ES-I3 (cell line): ENCODE results near the gene PHIP.
A peak's percentile ranks its signal among the peaks of the same experiment; 100 is the strongest.
"Not testable (repeated sequence)": the region's sequence is repeated elsewhere in the genome, so short reads cannot be mapped to it uniquely, and the experiment has no call there.

Experiments used
- H3K36me3 ChIP-seq: 2 replicates; pipeline ENCODE4 v1.6.1; 2013; ENCODE audit warnings: mild to moderate bottlenecking, low read length, control low read depth, moderate library complexity; ENCODE audit not compliant: insufficient read depth
- H3K4me1 ChIP-seq: 2 replicates; pipeline ENCODE4 v1.6.1; 2013; ENCODE audit warnings: mild to moderate bottlenecking, control low read depth, low read length; ENCODE audit not compliant: insufficient read depth
- H3K9ac ChIP-seq: 2 replicates; pipeline ENCODE4 v1.6.1; 2013; ENCODE audit warnings: low read depth, mild to moderate bottlenecking, low read length, moderate library complexity
- H3K9me3 ChIP-seq: 2 replicates; pipeline ENCODE4 v1.6.1; 2013; ENCODE audit warnings: mild to moderate bottlenecking, low read length, moderate library complexity; ENCODE audit not compliant: control insufficient read depth, insufficient read depth

The PHIP gene

DNA sequence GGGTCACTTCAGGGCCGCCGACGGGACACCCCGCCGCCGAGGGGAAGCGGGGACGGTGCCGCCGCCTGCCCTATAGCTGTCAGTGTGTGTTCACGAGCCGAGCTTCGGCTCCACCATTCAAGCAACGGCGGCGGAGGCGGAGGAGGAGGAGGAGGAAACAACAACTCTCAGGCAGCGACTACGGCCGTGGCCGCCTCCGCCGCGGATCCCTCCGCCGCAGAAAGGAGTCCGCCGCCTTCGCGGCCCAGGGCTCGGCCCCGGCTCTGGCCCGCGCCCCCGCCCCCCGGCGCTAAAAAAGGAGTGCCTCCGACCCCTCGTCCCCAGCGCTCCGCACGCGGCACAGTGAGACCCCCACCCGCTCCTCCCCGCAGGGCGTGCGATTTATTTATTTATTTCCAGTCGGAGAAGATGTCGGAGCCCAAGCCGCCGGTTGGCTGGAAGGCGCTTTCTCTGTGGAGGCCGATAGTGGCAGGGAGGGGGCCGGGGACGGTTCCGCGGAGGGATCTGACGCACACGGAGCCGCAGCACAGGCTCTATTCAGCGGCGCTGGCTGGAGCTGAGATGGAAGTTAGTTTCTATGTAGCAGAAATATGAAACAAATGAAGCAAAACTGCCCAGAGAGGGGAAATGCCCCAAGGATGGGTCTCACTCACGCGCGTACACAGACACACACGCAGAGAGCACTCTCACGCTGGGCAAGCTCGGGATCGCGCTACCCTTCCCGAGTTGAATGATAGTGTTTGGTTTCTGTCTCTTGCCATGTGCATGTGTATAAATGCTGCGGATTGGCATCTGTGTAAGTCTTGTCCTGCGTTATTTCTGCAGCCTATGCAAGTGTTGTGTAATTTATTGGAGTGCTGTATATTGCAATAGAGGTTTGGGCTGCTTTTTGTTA, at the start of gene PHIP:
Gene PHIP, minus strand, starts transcription at position 180 of the 895 bp plus-strand sequence. CDS start 186 bp downstream, outside the sequence.
- H3K9ac ChIP-seq, result peak within 1 kb of the TSS; percentile 92
- no peaks in the 10 kb centered on the region for H3K9me3 ChIP-seq
- peaks cover 10% of the 10 kb centered on the region; the same call in 1 of the 2 replicates for H3K4me1 ChIP-seq
- no peaks in the 10 kb centered on the region for H3K36me3 ChIP-seq

DNA sequence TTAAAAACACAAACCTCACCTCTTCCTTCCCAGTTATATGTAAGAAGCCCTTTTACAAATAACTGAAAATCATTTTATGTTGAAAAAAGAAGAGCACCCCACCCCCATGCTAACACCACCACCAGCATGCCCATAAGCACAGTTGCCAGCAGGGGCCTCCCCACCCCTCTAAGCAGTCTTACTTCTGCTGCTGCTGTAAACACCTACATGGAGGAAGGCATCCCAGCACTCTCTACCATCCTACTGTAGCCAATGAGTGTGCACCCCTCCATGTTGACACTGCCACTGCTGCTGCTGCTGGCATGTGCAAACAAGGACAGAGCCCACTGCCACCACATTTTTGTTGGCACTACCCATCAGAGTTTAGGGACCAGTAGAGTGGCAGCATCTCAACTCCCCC, 49.6 kb upstream of the PHIP start:
- Histone ChIP-seq H3K9ac (no peak overlapping the region), H3K9me3 (peaks cover 3% of the 10 kb centered on the region; the same call in 1 of the 2 replicates), H3K4me1 (no peaks in the 10 kb centered on the region; the same call in 1 of the 2 replicates), H3K36me3 (no peaks in the 10 kb centered on the region)

DNA sequence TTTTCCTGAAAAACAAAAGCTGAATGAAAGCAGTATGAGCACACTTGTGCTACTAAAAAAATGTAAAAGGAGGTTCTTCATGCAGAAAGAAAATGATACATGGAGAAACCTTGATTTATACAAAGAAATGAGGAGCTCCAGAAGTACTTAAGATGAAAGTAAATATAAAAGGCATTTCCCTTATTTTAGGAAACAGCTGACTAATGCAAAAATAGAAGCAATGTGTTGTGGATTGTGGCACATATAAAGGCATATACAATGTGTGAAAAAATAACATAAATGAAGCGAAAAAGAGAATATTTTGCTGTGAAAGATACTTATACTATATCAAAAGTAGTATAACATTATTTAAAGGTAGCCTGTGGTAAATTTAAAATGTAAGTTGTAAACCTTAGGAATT, 41.2 kb upstream of the PHIP start:
- Histone ChIP-seq H3K9ac (no peak overlapping the region), H3K4me1 (no peaks in the 10 kb centered on the region; the same call in 1 of the 2 replicates), H3K36me3 (no peaks in the 10 kb centered on the region), H3K9me3 (no peaks in the 10 kb centered on the region)

DNA sequence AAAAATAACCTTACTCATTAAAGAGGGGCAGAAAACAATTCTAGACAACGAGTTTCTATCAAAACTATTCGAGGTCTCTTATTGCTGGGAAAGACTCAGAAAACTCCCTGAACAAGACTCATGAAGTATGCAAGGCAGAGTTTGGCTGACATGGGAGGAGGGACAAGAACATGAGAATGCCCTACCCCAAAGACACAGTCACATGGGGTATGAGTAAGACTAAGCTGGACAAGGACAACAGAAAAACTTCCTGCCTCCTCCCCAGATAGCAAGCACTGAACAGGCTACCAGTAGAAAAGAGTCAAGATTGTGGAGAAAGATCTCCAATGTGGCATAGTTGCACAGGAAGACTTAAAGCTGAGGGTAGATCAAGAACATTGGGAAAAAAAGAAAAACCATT, 39.7 kb upstream of the PHIP start:
- no peak overlapping the region for H3K9ac ChIP-seq
- H3K9me3 ChIP-seq, result no peaks in the 10 kb centered on the region
- no peaks in the 10 kb centered on the region for H3K36me3 ChIP-seq
- no peaks in the 10 kb centered on the region; the same call in none of the 2 replicates for H3K4me1 ChIP-seq

DNA sequence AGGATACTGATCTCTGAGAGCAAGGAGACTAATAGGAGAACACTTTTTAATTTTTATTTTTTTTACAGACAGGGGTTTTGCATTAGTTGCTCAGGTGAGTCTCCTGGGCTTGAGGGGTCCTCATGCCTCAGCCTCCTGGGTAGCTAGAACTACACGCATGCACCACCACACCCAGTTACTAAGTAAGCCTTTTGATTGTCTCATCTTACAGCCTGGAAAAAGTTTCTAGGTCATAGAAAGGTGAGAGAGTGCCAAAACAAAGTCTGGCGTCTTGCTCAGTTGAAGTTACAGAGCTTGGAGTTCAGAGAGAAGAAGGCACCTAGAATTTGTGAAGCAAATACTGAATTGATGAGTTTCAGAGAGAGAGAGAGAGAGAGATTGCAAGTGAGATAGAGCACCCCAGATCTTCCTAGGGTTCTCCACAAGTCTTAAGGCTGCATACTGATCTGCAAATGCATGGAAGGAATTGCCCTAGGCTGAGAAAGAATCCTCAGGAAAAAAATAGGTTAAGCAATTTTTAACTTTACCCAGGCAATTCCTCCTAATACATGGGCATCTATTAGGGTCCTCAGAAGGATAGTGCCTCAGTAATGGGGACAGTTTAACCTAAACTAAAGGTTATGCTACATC, 37.6 kb upstream of the PHIP start:
- H3K36me3 ChIP-seq, result no peaks in the 10 kb centered on the region
- H3K9me3 ChIP-seq, result no peaks in the 10 kb centered on the region
- no peak overlapping the region for H3K9ac ChIP-seq
- no peaks in the 10 kb centered on the region; the same call in none of the 2 replicates for H3K4me1 ChIP-seq

DNA sequence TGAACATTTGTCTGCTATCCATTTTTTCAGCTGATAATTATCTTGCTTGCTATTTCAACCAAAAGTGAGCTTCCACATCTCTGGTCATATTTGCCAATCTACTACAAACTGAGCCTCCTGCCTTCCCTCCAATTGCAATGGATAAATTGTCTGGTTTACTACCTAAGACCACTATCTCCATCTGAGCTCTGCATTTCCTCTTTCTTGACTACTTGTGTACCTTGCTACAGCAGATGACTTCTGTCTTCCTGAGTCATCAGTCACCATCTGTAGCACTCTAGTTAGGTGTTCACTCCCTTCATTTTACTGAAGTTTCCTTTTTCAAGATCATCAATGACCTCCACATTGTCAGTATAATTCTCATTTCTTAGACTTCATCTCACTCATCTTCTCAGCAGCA, 33.5 kb upstream of the PHIP start:
- Histone ChIP-seq H3K36me3 (no peaks in the 10 kb centered on the region), H3K4me1 (no peaks in the 10 kb centered on the region; the same call in 1 of the 2 replicates), H3K9me3 (no peaks in the 10 kb centered on the region), H3K9ac (no peak overlapping the region)

DNA sequence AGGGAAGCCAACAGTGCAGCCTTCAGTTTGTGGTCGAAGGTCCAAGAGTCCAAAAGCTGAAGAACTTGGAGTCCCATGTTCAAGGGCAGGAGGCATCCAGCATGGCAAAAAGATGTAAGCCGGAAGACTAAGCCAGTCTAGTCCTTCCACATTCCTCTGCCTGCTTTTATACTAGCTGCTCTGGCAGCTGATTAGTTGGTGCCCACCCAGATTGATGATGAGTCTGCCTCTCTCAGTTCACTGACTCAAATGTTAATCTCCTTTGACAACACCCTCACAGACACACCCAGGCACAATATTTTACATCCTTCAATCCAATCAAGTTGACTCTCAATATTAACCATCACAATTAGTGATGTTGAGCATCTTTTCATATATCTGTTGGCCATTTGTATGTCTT, 23.1 kb upstream of the PHIP start:
- Histone ChIP-seq H3K36me3 (no peaks in the 10 kb centered on the region), H3K9ac (no peak overlapping the region), H3K4me1 (no peaks in the 10 kb centered on the region), H3K9me3 (no peaks in the 10 kb centered on the region; the same call in 1 of the 2 replicates)

DNA sequence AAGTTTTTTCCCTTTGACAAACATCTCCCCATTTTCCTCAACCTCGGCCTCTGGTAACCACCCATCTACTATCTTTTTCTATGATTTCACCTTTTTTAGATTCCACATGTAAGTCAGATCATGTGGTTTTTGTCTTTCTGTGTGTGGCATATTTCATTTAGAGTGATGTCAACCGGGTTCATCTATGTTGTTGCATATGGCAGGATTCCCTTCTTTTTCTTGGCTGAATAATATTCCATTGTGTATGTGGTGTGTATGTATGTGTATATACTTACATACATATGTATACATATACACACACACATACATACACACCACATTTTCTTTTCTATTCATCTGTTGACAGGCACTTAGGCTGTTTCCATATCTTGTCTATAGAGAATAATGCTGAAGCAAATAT, 22.2 kb upstream of the PHIP start:
- H3K4me1 ChIP-seq, result no peaks in the 10 kb centered on the region
- H3K9ac ChIP-seq, result no peak overlapping the region
- H3K36me3 ChIP-seq, result no peaks in the 10 kb centered on the region

DNA sequence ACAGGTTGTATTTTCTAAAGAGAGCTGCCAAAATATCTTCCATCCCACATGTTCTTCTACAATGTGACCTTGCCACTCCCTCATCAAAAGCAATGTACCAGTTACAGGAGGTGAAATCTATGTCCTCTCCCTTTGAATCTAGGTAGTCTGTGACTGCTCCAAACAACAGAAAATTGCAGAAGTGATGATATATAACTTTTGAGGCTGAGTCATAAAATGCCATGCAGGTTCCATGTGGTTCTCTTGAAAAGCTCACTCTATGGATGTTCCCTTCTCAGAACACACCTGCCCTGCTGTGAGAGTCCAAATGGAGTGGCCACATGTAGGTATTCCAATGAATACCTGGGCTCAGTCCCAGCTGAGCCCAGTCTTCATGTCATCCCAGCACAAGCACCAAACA, 16.9 kb upstream of the PHIP start:
- Histone ChIP-seq H3K4me1 (no peaks in the 10 kb centered on the region), H3K9me3 (no peaks in the 10 kb centered on the region), H3K9ac (no peak overlapping the region), H3K36me3 (no peaks in the 10 kb centered on the region)

More for the DNA sequence above, 22.2 kb upstream of the PHIP start:
- no peaks in the 10 kb centered on the region; the same call in 1 of the 2 replicates for H3K9me3 ChIP-seq

DNA sequence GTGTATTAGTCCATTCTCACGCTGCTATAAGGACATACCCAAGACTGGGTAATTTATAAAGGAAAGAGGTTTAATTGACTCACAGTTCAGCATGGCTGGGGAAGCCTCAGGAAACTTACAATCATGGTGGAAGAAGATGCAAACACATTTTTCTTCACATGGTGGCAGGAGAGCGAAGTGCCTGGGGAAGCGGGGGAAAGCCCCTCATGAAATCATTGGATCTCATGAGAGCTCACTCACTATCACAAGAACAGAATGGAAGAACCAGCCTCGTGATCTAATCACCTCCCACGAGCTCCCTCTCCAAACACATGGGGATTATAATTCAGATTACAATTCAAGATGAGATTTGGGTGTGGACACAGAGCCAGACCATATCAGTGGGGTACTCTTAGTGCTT, 13.7 kb upstream of the PHIP start:
- not testable (repeated sequence) for H3K4me1 ChIP-seq, H3K9ac ChIP-seq, H3K9me3 ChIP-seq, H3K36me3 ChIP-seq

DNA sequence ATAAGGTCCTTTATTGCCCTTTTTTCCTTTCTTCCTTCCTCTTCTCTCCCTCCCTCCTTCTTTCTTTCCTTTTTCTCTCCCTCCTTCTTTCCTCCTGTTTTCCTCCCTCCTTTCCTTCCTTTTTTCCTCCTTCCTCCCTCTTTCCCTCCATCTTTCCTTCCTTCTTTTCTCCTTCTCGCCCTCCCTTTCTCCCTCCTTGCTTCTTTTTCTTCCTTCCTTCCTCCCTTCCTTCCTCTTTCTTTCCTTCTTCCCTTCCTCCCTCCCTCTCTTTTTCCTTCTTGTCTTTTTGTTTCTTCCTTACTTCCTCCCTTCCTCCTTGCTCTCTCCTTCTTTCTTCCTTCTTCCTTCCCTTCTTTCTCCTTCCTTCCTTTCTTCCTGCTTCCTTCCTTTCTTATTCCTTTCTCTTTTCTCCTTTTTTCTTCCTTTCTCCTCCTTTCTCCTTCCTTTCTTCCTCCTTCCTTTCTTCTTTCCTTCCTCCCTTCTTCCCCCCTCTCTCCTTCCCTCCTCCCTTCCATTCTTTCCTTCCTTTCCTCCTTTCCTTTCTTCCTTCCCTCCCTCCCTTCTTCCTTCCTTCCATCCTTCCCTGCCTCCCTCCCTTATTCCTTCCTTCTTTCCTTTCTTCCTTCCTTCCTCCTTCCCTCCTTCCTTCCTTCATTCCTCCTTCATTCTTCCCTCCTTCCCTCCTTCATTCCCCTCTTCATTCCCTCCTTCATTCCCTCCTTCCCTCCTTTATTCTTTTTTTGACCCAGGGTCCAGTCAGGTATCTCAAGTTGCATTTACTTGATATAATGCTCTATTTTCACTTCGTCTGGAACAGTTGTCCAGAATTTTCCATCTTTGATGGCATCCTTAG, 11.7 kb upstream of the PHIP start:
- Histone ChIP-seq H3K36me3 (no peaks in the 10 kb centered on the region), H3K4me1 (no peaks in the 10 kb centered on the region), H3K9ac (no peak overlapping the region), H3K9me3 (no peaks in the 10 kb centered on the region)

DNA sequence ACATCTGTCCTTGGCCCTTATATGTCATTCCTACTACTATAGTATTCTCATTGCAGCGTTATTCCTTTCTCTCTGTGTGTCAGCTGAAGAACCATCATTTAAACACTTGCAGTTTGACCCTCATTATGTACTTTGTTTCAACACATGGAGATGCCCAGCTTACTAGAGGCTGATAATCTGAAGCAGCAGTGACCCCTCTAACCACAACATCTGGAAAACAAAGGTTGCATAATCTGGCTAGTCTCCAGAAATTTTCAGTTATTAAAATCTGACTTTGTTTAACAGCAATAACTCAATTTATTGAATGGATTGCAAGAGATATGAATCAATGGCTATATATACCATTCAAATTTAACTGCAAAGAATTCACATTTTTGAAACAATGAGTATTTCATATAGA, 6.6 kb upstream of the PHIP start:
- Histone ChIP-seq H3K36me3 (no peaks in the 10 kb centered on the region), H3K9me3 (no peaks in the 10 kb centered on the region), H3K4me1 (no peaks in the 10 kb centered on the region), H3K9ac (no peak overlapping the region)

DNA sequence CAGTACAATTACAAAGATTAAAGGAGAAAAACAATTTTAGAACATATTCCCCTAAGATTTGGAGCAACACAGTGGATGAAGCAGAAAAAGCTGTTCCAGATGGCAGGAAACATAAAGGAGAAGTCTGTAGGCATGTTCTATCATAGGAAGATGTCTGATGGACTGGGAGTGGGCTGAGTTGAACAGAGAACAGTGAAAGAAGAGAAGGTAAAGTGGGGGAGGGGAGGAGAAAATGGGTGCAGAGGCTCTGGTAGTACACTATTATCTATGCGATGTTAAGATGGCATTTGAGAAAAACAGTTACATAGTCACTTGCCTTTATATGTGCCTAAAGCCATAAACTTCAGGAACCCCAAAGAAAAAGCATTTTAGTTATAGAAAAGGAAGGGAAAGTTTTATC, 4.2 kb upstream of the PHIP start:
- H3K36me3 ChIP-seq, result no peaks in the 10 kb centered on the region
- no peaks in the 10 kb centered on the region for H3K4me1 ChIP-seq
- H3K9me3 ChIP-seq, result no peaks in the 10 kb centered on the region
- no peak overlapping the region for H3K9ac ChIP-seq

DNA sequence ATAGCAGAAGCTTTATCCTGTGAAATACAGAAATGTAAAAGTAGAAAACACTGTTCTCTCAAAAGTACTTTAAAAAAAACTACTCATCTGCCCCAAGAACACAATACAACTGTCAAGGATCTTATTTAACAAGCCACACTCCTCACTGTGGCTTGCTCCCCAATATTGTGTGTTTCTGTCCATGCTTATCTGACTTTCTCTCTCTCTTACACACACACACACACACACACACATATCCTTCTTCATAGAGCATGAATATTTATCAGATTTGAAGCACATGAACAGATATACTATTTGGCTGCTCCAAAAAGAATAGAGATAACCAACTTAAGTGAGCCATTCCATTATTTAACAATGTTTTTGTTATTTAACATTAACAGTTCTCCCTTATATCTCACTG, 3.6 kb upstream of the PHIP start:
- H3K4me1 ChIP-seq, result no peaks in the 10 kb centered on the region
- no peaks in the 10 kb centered on the region for H3K36me3 ChIP-seq
- no peaks in the 10 kb centered on the region for H3K9me3 ChIP-seq
- no peak overlapping the region for H3K9ac ChIP-seq
